ENCODE measurements around the gene DGKD.

- TF ChIP-seq, protein P1, sequence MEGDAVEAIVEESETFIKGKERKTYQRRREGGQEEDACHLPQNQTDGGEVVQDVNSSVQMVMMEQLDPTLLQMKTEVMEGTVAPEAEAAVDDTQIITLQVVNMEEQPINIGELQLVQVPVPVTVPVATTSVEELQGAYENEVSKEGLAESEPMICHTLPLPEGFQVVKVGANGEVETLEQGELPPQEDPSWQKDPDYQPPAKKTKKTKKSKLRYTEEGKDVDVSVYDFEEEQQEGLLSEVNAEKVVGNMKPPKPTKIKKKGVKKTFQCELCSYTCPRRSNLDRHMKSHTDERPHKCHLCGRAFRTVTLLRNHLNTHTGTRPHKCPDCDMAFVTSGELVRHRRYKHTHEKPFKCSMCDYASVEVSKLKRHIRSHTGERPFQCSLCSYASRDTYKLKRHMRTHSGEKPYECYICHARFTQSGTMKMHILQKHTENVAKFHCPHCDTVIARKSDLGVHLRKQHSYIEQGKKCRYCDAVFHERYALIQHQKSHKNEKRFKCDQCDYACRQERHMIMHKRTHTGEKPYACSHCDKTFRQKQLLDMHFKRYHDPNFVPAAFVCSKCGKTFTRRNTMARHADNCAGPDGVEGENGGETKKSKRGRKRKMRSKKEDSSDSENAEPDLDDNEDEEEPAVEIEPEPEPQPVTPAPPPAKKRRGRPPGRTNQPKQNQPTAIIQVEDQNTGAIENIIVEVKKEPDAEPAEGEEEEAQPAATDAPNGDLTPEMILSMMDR (IDR thresholded peaks at IDR 0.05), result no peak
- TF ChIP-seq POLR2A (IDR thresholded peaks at IDR 0.05), result no peak
These were observed 86.4 kb downstream of the DGKD start for GRCh38 chr2:233440714-233441113.
